ENCODE results near the gene GIMD1. TPM values are rescaled to one million over a fixed set of nuclear protein-coding genes. Genes with fewer than 3 reads are reported as not detected.

GIMD1 gene
- total and polyA plus RNA-seq, 9 of the 15 experiments (the other 6 are each of a cell fraction or from before 2014, with no cell fraction given), result not detected

GRCh38 chr4:106315968-106316772 lies 52.4 kb downstream of the GIMD1 start, which contains the start of the genes AIMP1 and TBCK (continued):
- peak in 1 of 2 experiments; percentile 35; a peak in 1 of 4 replicates for TF ChIP-seq UBTF (IDR thresholded peaks at IDR 0.05; ENCODE audit: borderline replicate concordance in 1 of 2, low read depth in 2 of 2, low read length in 2 of 2)
- TF ChIP-seq PHF8 (IDR thresholded peaks at IDR 0.05; ENCODE audit: borderline replicate concordance, low read length), result peak; percentile 96
- peak; percentile 5 to 85; a peak in 2 of 4 replicates for TF ChIP-seq SIN3A (IDR thresholded peaks at IDR 0.05; ENCODE audit: borderline replicate concordance in 2 of 2, control insufficient read depth in 1 of 2, low read depth in 2 of 2, low read length in 2 of 2)
- peak; percentile 99 for TF ChIP-seq MTA1 (IDR thresholded peaks at IDR 0.05; ENCODE audit: borderline replicate concordance)
- no peak for TF ChIP-seq RERE (CRISPR knock-in tag; IDR thresholded peaks at IDR 0.05; ENCODE audit: borderline replicate concordance)
- 0 out of 2 replicates have a peak, but pooled peaks have one; percentile 8 for TF ChIP-seq ZKSCAN1 (IDR thresholded peaks at IDR 0.05; ENCODE audit: low read depth, low read length)
- TF ChIP-seq TAF15 (IDR thresholded peaks at IDR 0.05; ENCODE audit: low read depth, low read length), result no peak
- peak; percentile 63; the same call in 1 of the 2 replicates for TF ChIP-seq MAX (CRISPR knock-in tag; IDR thresholded peaks at IDR 0.05)
- TF ChIP-seq THRB (CRISPR knock-in tag; conservative IDR thresholded peaks at IDR 0.05), result peak; percentile 88
- TF ChIP-seq AFF4 (CRISPR knock-in tag; IDR thresholded peaks at IDR 0.05), result peak; percentile 25; the same call in 1 of the 2 replicates

All from K562 (cell line).